Measurements from ENCODE around the gene APOL1.
"Not testable (repeated sequence)": the region's sequence is repeated elsewhere in the genome, so short reads cannot be mapped to it uniquely, and the experiment has no call there.

The APOL1 gene

GRCh38 chr22:36263886-36264664, 11.1 kb downstream of the APOL1 start:
- not testable (repeated sequence) for H3K9me3 Mint-ChIP-seq, ATAC-seq, H3K27me3 Mint-ChIP-seq, H3K4me1 Mint-ChIP-seq, H3K4me3 Mint-ChIP-seq
- peak overlapping the region; percentile 3 for H3K27ac Mint-ChIP-seq
- peaks cover 64% of the 10 kb centered on the region for H3K36me3 Mint-ChIP-seq

- Mint-ChIP-seq H3K9me3 (no peaks in the 10 kb centered on the region), H3K4me1 (no peaks in the 10 kb centered on the region), H3K27ac (no peak overlapping the region), H3K27me3 (no peaks in the 10 kb centered on the region), H3K36me3 (peaks cover 60% of the 10 kb centered on the region), H3K4me3 (no peak overlapping the region)
- no peak for ATAC-seq
Observed at GRCh38 chr22:36267058-36267457, 14.1 kb downstream of the APOL1 start.

GRCh38 chr22:36267896-36268485, 15.1 kb downstream of the APOL1 start:
- Mint-ChIP-seq H3K27me3 (no peaks in the 10 kb centered on the region), H3K4me3 (no peak overlapping the region), H3K27ac (no peak overlapping the region), H3K9me3 (no peaks in the 10 kb centered on the region), H3K36me3 (peaks cover 50% of the 10 kb centered on the region), H3K4me1 (no peaks in the 10 kb centered on the region)
- no peak for ATAC-seq

- peaks cover 24% of the 10 kb centered on the region for H3K36me3 Mint-ChIP-seq
- H3K4me1 Mint-ChIP-seq, ATAC-seq, H3K27ac Mint-ChIP-seq, H3K4me3 Mint-ChIP-seq, H3K27me3 Mint-ChIP-seq, H3K9me3 Mint-ChIP-seq: not testable (repeated sequence)
Observed at GRCh38 chr22:36271231-36271630, 18.3 kb downstream of the APOL1 start.

GRCh38 chr22:36271951-36272350, 19.0 kb downstream of the APOL1 start:
- not testable (repeated sequence) for H3K4me3 Mint-ChIP-seq, H3K27me3 Mint-ChIP-seq, ATAC-seq, H3K4me1 Mint-ChIP-seq, H3K9me3 Mint-ChIP-seq, H3K27ac Mint-ChIP-seq
- peaks cover 17% of the 10 kb centered on the region for H3K36me3 Mint-ChIP-seq

- no peaks in the 10 kb centered on the region for H3K9me3 Mint-ChIP-seq
- H3K36me3 Mint-ChIP-seq: peaks cover 6% of the 10 kb centered on the region
- ATAC-seq: no peak
- H3K27me3 Mint-ChIP-seq: no peaks in the 10 kb centered on the region
- H3K4me1 Mint-ChIP-seq: peaks cover 15% of the 10 kb centered on the region
- H3K4me3 Mint-ChIP-seq: no peak overlapping the region
- H3K27ac Mint-ChIP-seq: no peak overlapping the region
Observed at GRCh38 chr22:36274531-36274930, 21.6 kb downstream of the APOL1 start.

GRCh38 chr22:36277482-36278291, 24.8 kb downstream of the APOL1 start:
- H3K9me3 Mint-ChIP-seq: no peaks in the 10 kb centered on the region
- peaks cover 15% of the 10 kb centered on the region for H3K4me1 Mint-ChIP-seq
- H3K4me3 Mint-ChIP-seq: no peak overlapping the region
- H3K27me3 Mint-ChIP-seq: no peaks in the 10 kb centered on the region
- H3K36me3 Mint-ChIP-seq: peaks cover 32% of the 10 kb centered on the region
- no peak overlapping the region for H3K27ac Mint-ChIP-seq
- peak; percentile 89 for ATAC-seq

GRCh38 chr22:36279219-36279666, 26.3 kb downstream of the APOL1 start:
- no peak overlapping the region for H3K4me3 Mint-ChIP-seq
- H3K4me1 Mint-ChIP-seq: peaks cover 15% of the 10 kb centered on the region
- H3K36me3 Mint-ChIP-seq: peaks cover 43% of the 10 kb centered on the region
- H3K27me3 Mint-ChIP-seq: no peaks in the 10 kb centered on the region
- no peak overlapping the region for H3K27ac Mint-ChIP-seq
- ATAC-seq: no peak
- no peaks in the 10 kb centered on the region for H3K9me3 Mint-ChIP-seq

GRCh38 chr22:36280379-36280778, 27.4 kb downstream of the APOL1 start:
- no peaks in the 10 kb centered on the region for H3K27me3 Mint-ChIP-seq
- peaks cover 15% of the 10 kb centered on the region for H3K4me1 Mint-ChIP-seq
- no peak overlapping the region for H3K27ac Mint-ChIP-seq
- H3K9me3 Mint-ChIP-seq: no peaks in the 10 kb centered on the region
- no peak for ATAC-seq
- H3K4me3 Mint-ChIP-seq: no peak overlapping the region
- H3K36me3 Mint-ChIP-seq: peaks cover 53% of the 10 kb centered on the region

GRCh38 chr22:36281781-36282327, 28.9 kb downstream of the APOL1 start:
- no peak for ATAC-seq
- H3K27ac Mint-ChIP-seq: peak overlapping the region; percentile 22
- H3K4me1 Mint-ChIP-seq: peaks cover 15% of the 10 kb centered on the region
- no peak overlapping the region for H3K4me3 Mint-ChIP-seq
- no peaks in the 10 kb centered on the region for H3K9me3 Mint-ChIP-seq
- H3K36me3 Mint-ChIP-seq: peaks cover 66% of the 10 kb centered on the region
- H3K27me3 Mint-ChIP-seq: no peaks in the 10 kb centered on the region

- Mint-ChIP-seq H3K9me3 (no peaks in the 10 kb centered on the region), H3K4me1 (peaks cover 13% of the 10 kb centered on the region), H3K27ac (no peak overlapping the region), H3K36me3 (peaks cover 71% of the 10 kb centered on the region), H3K4me3 (no peak overlapping the region), H3K27me3 (no peaks in the 10 kb centered on the region)
- no peak for ATAC-seq
Observed at GRCh38 chr22:36282328-36282831, 29.4 kb downstream of the APOL1 start.

- H3K9me3 Mint-ChIP-seq: no peaks in the 10 kb centered on the region
- peaks cover 5% of the 10 kb centered on the region for H3K4me1 Mint-ChIP-seq
- no peak for ATAC-seq
- peaks cover 83% of the 10 kb centered on the region for H3K36me3 Mint-ChIP-seq
- no peaks in the 10 kb centered on the region for H3K27me3 Mint-ChIP-seq
- no peak overlapping the region for H3K27ac Mint-ChIP-seq
- no peak overlapping the region for H3K4me3 Mint-ChIP-seq
Observed at GRCh38 chr22:36284171-36284571, 31.2 kb downstream of the APOL1 start.

GRCh38 chr22:36285017-36285416, 32.1 kb downstream of the APOL1 start:
- Mint-ChIP-seq H3K4me3 (no peak overlapping the region), H3K36me3 (peaks cover 86% of the 10 kb centered on the region), H3K27ac (no peak overlapping the region), H3K27me3 (no peaks in the 10 kb centered on the region), H3K9me3 (no peaks in the 10 kb centered on the region), H3K4me1 (peaks cover 6% of the 10 kb centered on the region)
- no peak for ATAC-seq

- no peaks in the 10 kb centered on the region for H3K9me3 Mint-ChIP-seq
- H3K4me1 Mint-ChIP-seq: peaks cover 6% of the 10 kb centered on the region
- H3K36me3 Mint-ChIP-seq: peaks cover 83% of the 10 kb centered on the region
- H3K27me3 Mint-ChIP-seq: no peaks in the 10 kb centered on the region
- H3K27ac Mint-ChIP-seq: no peak overlapping the region
- no peak overlapping the region for H3K4me3 Mint-ChIP-seq
- ATAC-seq: no peak
Observed at GRCh38 chr22:36285545-36285944, 32.6 kb downstream of the APOL1 start.

Measured in stimulated activated memory B cell treated with anti-CD40 and anti-IgM and Interleukin-4, amounts not matched to agents 10 μg/mL and 1 μg/mL and 100 μg/mL, for 72 hours (primary cell).